ENCODE measurements around the gene SMPD2. TPM values are rescaled to one million over a fixed set of nuclear protein-coding genes. Genes with fewer than 3 reads are reported as not detected.
"Not testable (repeated sequence)": the region's sequence is repeated elsewhere in the genome, so short reads cannot be mapped to it uniquely, and the experiment has no call there.

SMPD2 gene
- total and polyA plus RNA-seq, 2 experiments from 2014 or later = 11.1 to 12.5 TPM

GRCh38 chr6:109458774-109459531 is 18.4 kb downstream of the SMPD2 start:
- H3K4me1 ChIP-seq (ENCODE audit: low read depth) = no peaks in the 10 kb centered on the region
- TF ChIP-seq CTCF (IDR thresholded peaks at IDR 0.05; ENCODE audit: low read depth, low read length) = no peak
- H3K27me3 ChIP-seq = peaks cover 7% of the 10 kb centered on the region
- H3K36me3 ChIP-seq = peaks cover 6% of the 10 kb centered on the region
- no peak for DNase-seq (ENCODE audit: low read depth in 1 of 2, low spot score in 1 of 2)
- H3K9me3 ChIP-seq (ENCODE audit: low read depth) = no peaks in the 10 kb centered on the region
- no peak overlapping the region for H3K27ac ChIP-seq
- no peak overlapping the region for H3K4me3 ChIP-seq

GRCh38 chr6:109460161-109460829 is 19.8 kb downstream of the SMPD2 start:
- no peak for TF ChIP-seq CTCF (IDR thresholded peaks at IDR 0.05; ENCODE audit: low read depth, low read length)
- no peak for DNase-seq (ENCODE audit: low read depth in 1 of 2, low spot score in 1 of 2)
- H3K27ac ChIP-seq = no peak overlapping the region

GRCh38 chr6:109461205-109461604 is 20.7 kb downstream of the SMPD2 start:
- not testable (repeated sequence) for H3K4me1 ChIP-seq (ENCODE audit: low read depth); H3K4me3 ChIP-seq; H3K27me3 ChIP-seq; H3K9me3 ChIP-seq (ENCODE audit: low read depth); H3K27ac ChIP-seq; DNase-seq (ENCODE audit: low read depth in 1 of 2, low spot score in 1 of 2)
- peaks cover 12% of the 10 kb centered on the region for H3K36me3 ChIP-seq

More at GRCh38 chr6:109460161-109460829, 19.8 kb downstream of the SMPD2 start:
- Histone ChIP-seq H3K36me3 (peaks cover 10% of the 10 kb centered on the region), H3K4me3 (no peak overlapping the region), H3K27me3 (peaks cover 2% of the 10 kb centered on the region), H3K4me1 (ENCODE audit: low read depth) (no peaks in the 10 kb centered on the region), H3K9me3 (ENCODE audit: low read depth) (no peaks in the 10 kb centered on the region)

GRCh38 chr6:109461733-109462526 is 21.4 kb downstream of the SMPD2 start:
- H3K36me3 ChIP-seq = peaks cover 13% of the 10 kb centered on the region
- H3K4me3 ChIP-seq = no peak overlapping the region
- H3K9me3 ChIP-seq (ENCODE audit: low read depth) = no peaks in the 10 kb centered on the region
- no peak for DNase-seq (ENCODE audit: low read depth in 1 of 2, low spot score in 1 of 2)
- H3K4me1 ChIP-seq (ENCODE audit: low read depth) = peaks cover 4% of the 10 kb centered on the region
- no peak for TF ChIP-seq CTCF (IDR thresholded peaks at IDR 0.05; ENCODE audit: low read depth, low read length)
- H3K27me3 ChIP-seq = no peaks in the 10 kb centered on the region
- no peak overlapping the region for H3K27ac ChIP-seq

- peak overlapping the region; percentile 48 for H3K27ac ChIP-seq
- H3K4me3 ChIP-seq = no peak overlapping the region
- H3K4me1 ChIP-seq (ENCODE audit: low read depth) = peaks cover 4% of the 10 kb centered on the region
- no peaks in the 10 kb centered on the region for H3K9me3 ChIP-seq (ENCODE audit: low read depth)
- DNase-seq (ENCODE audit: low read depth in 1 of 2, low spot score in 1 of 2) = peak in 1 of 2 donors; percentile 34
- no peaks in the 10 kb centered on the region for H3K27me3 ChIP-seq
- no peak for TF ChIP-seq CTCF (IDR thresholded peaks at IDR 0.05; ENCODE audit: low read depth, low read length)
- peaks cover 21% of the 10 kb centered on the region for H3K36me3 ChIP-seq
These were observed 25.2 kb downstream of the SMPD2 start for GRCh38 chr6:109465772-109466171.
